H9 (cell line): ENCODE data around the gene CLEC4C. TPM values are rescaled to one million over a fixed set of nuclear protein-coding genes. Genes with fewer than 3 reads are reported as not detected.
A peak's percentile ranks its signal among the peaks of the same experiment; 100 is the strongest.

Experiments used
- DNase-seq: peaks from one replicate; pipeline ENCODE4 v3.0.0-alpha.2; 2017
- H2AFZ ChIP-seq: one replicate; pipeline ENCODE4 v1.6.1; 2013; ENCODE audit warnings: mild to moderate bottlenecking, low read length, control low read depth, moderate library complexity
- H2AK5ac ChIP-seq: 2 replicates; pipeline ENCODE4 v1.6.1; 2013; ENCODE audit warnings: low read length, control low read depth, mixed read lengths; ENCODE audit not compliant: insufficient read length
- H2BK120ac ChIP-seq: one replicate; pipeline ENCODE4 v1.6.1; 2013; ENCODE audit warnings: low read depth, mild to moderate bottlenecking, low read length, control low read depth, inconsistent platforms; ENCODE audit not compliant: poor library complexity, severe bottlenecking
- H2BK12ac ChIP-seq: 2 replicates; pipeline ENCODE4 v1.6.1; 2013; ENCODE audit warnings: low read length, control low read depth, mixed read lengths, low read depth; ENCODE audit not compliant: insufficient read length
- H2BK15ac ChIP-seq: 2 replicates; pipeline ENCODE4 v1.6.1; 2013; ENCODE audit warnings: low read depth, low read length, control low read depth
- H2BK20ac ChIP-seq: one replicate; pipeline ENCODE4 v1.6.1; 2013; ENCODE audit warnings: low read depth, mild to moderate bottlenecking, low read length, control low read depth, inconsistent platforms; ENCODE audit not compliant: poor library complexity, severe bottlenecking
- H2BK5ac ChIP-seq: 2 replicates; pipeline ENCODE4 v1.6.1; 2013; ENCODE audit warnings: low read length, control low read depth, mixed read lengths; ENCODE audit not compliant: insufficient read length
- H3K14ac ChIP-seq: 2 replicates; pipeline ENCODE4 v1.6.1; 2013; ENCODE audit warnings: low read length, control low read depth; ENCODE audit not compliant: insufficient read depth
- H3K18ac ChIP-seq: 2 replicates; pipeline ENCODE4 v1.6.1; 2013; ENCODE audit warnings: low read depth, mild to moderate bottlenecking, mixed read lengths, low read length, control low read depth; ENCODE audit not compliant: insufficient read length
- H3K23ac ChIP-seq: 2 replicates; pipeline ENCODE4 v1.6.1; 2013; ENCODE audit warnings: low read length, control low read depth, mixed read lengths, low read depth; ENCODE audit not compliant: insufficient read length
- H3K23me2 ChIP-seq: 2 replicates; pipeline ENCODE4 v1.6.1; 2013; ENCODE audit warnings: low read depth, mild to moderate bottlenecking, mixed read lengths, low read length, control low read depth; ENCODE audit not compliant: insufficient read length, poor library complexity, severe bottlenecking
- H3K27ac ChIP-seq: 2 replicates; pipeline ENCODE4 v1.5.1; 2013; ENCODE audit warnings: low read length, control low read depth, mixed read lengths, low read depth; ENCODE audit not compliant: insufficient read length
- H3K27me3 ChIP-seq: 2 replicates; pipeline ENCODE4 v1.6.1; 2013; ENCODE audit warnings: low read length, control low read depth, inconsistent platforms; ENCODE audit not compliant: insufficient read depth
- H3K4ac ChIP-seq: 2 replicates; pipeline ENCODE4 v1.6.1; 2013; ENCODE audit warnings: low read depth, mild to moderate bottlenecking, control low read depth, inconsistent platforms, low read length, moderate library complexity
- H3K4me1 ChIP-seq: 2 replicates; pipeline ENCODE4 v1.6.1; 2013; ENCODE audit warnings: low read length, control low read depth, inconsistent platforms; ENCODE audit not compliant: insufficient read depth
- H3K4me2 ChIP-seq: 2 replicates; pipeline ENCODE4 v1.6.1; 2013; ENCODE audit warnings: low read length, control low read depth, mixed read lengths; ENCODE audit not compliant: insufficient read length, insufficient read depth
- H3K56ac ChIP-seq: 2 replicates; pipeline ENCODE4 v1.6.1; 2013; ENCODE audit warnings: low read depth, mild to moderate bottlenecking, mixed read lengths, low read length, control low read depth; ENCODE audit not compliant: insufficient read length
- H3K79me1 ChIP-seq: 2 replicates; pipeline ENCODE4 v1.6.1; 2013; ENCODE audit warnings: low read depth, mild to moderate bottlenecking, moderate library complexity, low read length, control low read depth, inconsistent platforms; ENCODE audit not compliant: insufficient read depth, poor library complexity, severe bottlenecking
- H3K79me2 ChIP-seq: 2 replicates; pipeline ENCODE4 v1.6.1; 2013; ENCODE audit warnings: low read length, control low read depth, inconsistent platforms; ENCODE audit not compliant: insufficient read depth
- H3K9ac ChIP-seq: 2 replicates; pipeline ENCODE4 v1.6.1; 2013; ENCODE audit warnings: low read length, control low read depth, mixed read lengths; ENCODE audit not compliant: insufficient read length; ENCODE audit errors: extremely low read depth
- H3K9me3 ChIP-seq: one replicate; pipeline ENCODE4 v1.6.1; 2013; ENCODE audit warnings: low read depth, low read length, inconsistent platforms; ENCODE audit not compliant: control insufficient read depth
- H3T11ph ChIP-seq: one replicate; pipeline ENCODE4 v1.6.1; 2013; ENCODE audit warnings: mild to moderate bottlenecking, low read length, control low read depth, inconsistent platforms
- H4K20me1 ChIP-seq: one replicate; pipeline ENCODE4 v1.6.1; 2013; ENCODE audit not compliant: control insufficient read depth, insufficient read length, insufficient read depth
- H4K5ac ChIP-seq: 2 replicates; pipeline ENCODE4 v1.6.1; 2013; ENCODE audit warnings: low read depth, mild to moderate bottlenecking, mixed read lengths, low read length, control low read depth; ENCODE audit not compliant: insufficient read length
- H4K8ac ChIP-seq: replicated peaks from 2 replicates; pipeline ENCODE4 v1.6.1; 2013; ENCODE audit warnings: low read length, control low read depth, mixed read lengths, low read depth; ENCODE audit not compliant: insufficient read length
- H4K91ac ChIP-seq: 2 replicates; pipeline ENCODE4 v1.6.1; 2013; ENCODE audit warnings: low read depth, mild to moderate bottlenecking, moderate library complexity, mixed read lengths, low read length, control low read depth; ENCODE audit not compliant: insufficient read length
- H3K27ac Mint-ChIP-seq, 3 experiments: 2 replicates in 2 of 3; 3 replicates in 1 of 3; pipeline ENCODE4 v1.8.0; 2020 to 2021; ENCODE audit warnings: mixed read lengths in 3 of 3, mild to moderate bottlenecking in 1 of 3, moderate library complexity in 1 of 3
- H3K27me3 Mint-ChIP-seq: 2 replicates; pipeline ENCODE4 v1.8.0; 2021; ENCODE audit warnings: low read depth, mild to moderate bottlenecking, moderate library complexity, mixed read lengths
- H3K36me3 Mint-ChIP-seq, 3 experiments: 2 replicates in 2 of 3; 3 replicates in 1 of 3; pipeline ENCODE4 v1.8.0; 2020 to 2021; ENCODE audit warnings: low read depth in 3 of 3, mixed read lengths in 3 of 3; ENCODE audit not compliant: insufficient read depth in 1 of 3
- H3K4me1 Mint-ChIP-seq, 2 experiments: 2 replicates each; pipeline ENCODE4 v1.8.0; 2020; ENCODE audit warnings: mixed read lengths in 2 of 2
- H3K4me3 Mint-ChIP-seq, 2 experiments: 2 replicates in 1 of 2; 3 replicates in 1 of 2; pipeline ENCODE4 v1.8.0; 2020 to 2021; ENCODE audit warnings: mild to moderate bottlenecking in 2 of 2, mixed read lengths in 2 of 2, moderate library complexity in 1 of 2
- H3K9me3 Mint-ChIP-seq, 2 experiments: 2 replicates in 1 of 2; 3 replicates in 1 of 2; pipeline ENCODE4 v1.8.0; 2020; ENCODE audit warnings: mild to moderate bottlenecking in 2 of 2, mixed read lengths in 2 of 2, moderate library complexity in 1 of 2
- WGBS: extraction: QIAGEN DNeasy Blood & Tissue Kit; methylation state at CpG from one replicate; pipeline ENCODE4 v1.1.7; 2013; ENCODE audit warnings: missing lambda C conversion rate, low lambda C conversion rate, mixed read lengths; ENCODE audit not compliant: insufficient read length; ENCODE audit errors: extremely low coverage; 5-methylcytosine and 5-hydroxymethylcytosine counted together
- total RNA-seq: library from RNA; stranded (reverse); gene quantifications from 2 replicates; pipeline ENCODE4 v1.2.1, GENCODE V29; 2021
- TF ChIP-seq, protein P1 (sequence below): fragments of 200-600 bp; sonication (generic); conservative IDR thresholded peaks from 3 replicates; pipeline ENCODE4 v1.8.0; 2021; ENCODE audit warnings: antibody characterized with exemption, mild to moderate bottlenecking

CLEC4C gene
- total RNA-seq, 1 experiment from 2014 or later, result 0.26 TPM

DNA sequence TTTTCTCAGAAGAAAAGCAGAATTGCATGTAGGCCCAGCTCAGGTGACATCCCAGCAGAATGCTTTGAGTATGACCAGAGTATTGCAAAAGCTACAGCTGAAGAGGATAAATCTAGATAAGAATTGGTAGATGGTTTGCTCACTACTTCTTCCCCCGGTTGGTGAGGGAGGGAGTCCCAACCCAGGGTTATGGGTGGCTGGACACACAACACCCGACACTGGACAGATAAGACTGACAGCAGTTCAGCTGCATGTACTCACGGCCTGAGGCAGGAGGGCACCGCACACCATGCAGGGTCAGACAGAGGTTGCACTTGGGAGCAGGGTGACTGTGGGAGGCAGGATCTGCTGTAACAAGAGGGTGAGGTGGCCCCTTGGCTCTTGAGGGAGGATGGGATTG, 1.7 kb upstream of the CLEC4C start:
- no peak overlapping the region for H3K18ac ChIP-seq
- no peaks in the 10 kb centered on the region for H3K79me1 ChIP-seq
- no peak overlapping the region for H3K27ac ChIP-seq
- H3K4ac ChIP-seq, result no peak overlapping the region
- no peaks in the 10 kb centered on the region for H3K23me2 ChIP-seq
- H3K4me3 Mint-ChIP-seq, result no peak overlapping the region
- H3K14ac ChIP-seq, result no peak overlapping the region
- peaks cover 13 to 15% of the 10 kb centered on the region in 2 experiments; a peak in 2 of 4 replicates for H3K4me1 Mint-ChIP-seq
- H3K4me2 ChIP-seq, result no peak overlapping the region
- H4K91ac ChIP-seq, result no peak overlapping the region
- no peaks in the 10 kb centered on the region for H3K4me1 ChIP-seq
- no peaks in the 10 kb centered on the region for H4K20me1 ChIP-seq
- TF ChIP-seq, protein P1, sequence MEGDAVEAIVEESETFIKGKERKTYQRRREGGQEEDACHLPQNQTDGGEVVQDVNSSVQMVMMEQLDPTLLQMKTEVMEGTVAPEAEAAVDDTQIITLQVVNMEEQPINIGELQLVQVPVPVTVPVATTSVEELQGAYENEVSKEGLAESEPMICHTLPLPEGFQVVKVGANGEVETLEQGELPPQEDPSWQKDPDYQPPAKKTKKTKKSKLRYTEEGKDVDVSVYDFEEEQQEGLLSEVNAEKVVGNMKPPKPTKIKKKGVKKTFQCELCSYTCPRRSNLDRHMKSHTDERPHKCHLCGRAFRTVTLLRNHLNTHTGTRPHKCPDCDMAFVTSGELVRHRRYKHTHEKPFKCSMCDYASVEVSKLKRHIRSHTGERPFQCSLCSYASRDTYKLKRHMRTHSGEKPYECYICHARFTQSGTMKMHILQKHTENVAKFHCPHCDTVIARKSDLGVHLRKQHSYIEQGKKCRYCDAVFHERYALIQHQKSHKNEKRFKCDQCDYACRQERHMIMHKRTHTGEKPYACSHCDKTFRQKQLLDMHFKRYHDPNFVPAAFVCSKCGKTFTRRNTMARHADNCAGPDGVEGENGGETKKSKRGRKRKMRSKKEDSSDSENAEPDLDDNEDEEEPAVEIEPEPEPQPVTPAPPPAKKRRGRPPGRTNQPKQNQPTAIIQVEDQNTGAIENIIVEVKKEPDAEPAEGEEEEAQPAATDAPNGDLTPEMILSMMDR, result no peak
- no peak overlapping the region for H2BK15ac ChIP-seq
- no peak overlapping the region for H2BK5ac ChIP-seq
- WGBS, result no CpG with 5 or more reads among the region's 4 CpGs
- no peaks in the 10 kb centered on the region for H3K9me3 ChIP-seq
- peaks cover 0 to 12% (median 6%) of the 10 kb centered on the region in 3 experiments; a peak in 5 of 7 replicates for H3K36me3 Mint-ChIP-seq
- DNase-seq, result no peak
- H2AFZ ChIP-seq, result no peak overlapping the region
- H3K27me3 ChIP-seq, result no peaks in the 10 kb centered on the region
- no peak overlapping the region for H2AK5ac ChIP-seq
- no peaks in the 10 kb centered on the region for H3K27me3 Mint-ChIP-seq
- peak overlapping the region; percentile 13 to 84 (median 62); a peak in 3 of 7 replicates for H3K27ac Mint-ChIP-seq
- no peak overlapping the region for H3T11ph ChIP-seq
- H2BK120ac ChIP-seq, result no peak overlapping the region
- H3K9me3 Mint-ChIP-seq, result peaks cover 9 to 19% of the 10 kb centered on the region in 2 experiments; a peak in 4 of 5 replicates
- H4K8ac ChIP-seq, result no peak overlapping the region
- H4K5ac ChIP-seq, result no peak overlapping the region
- H3K79me2 ChIP-seq, result no peaks in the 10 kb centered on the region
- no peak overlapping the region for H2BK12ac ChIP-seq
- no peak overlapping the region for H3K56ac ChIP-seq
- no peak overlapping the region for H3K9ac ChIP-seq
- H3K23ac ChIP-seq, result no peak overlapping the region
- no peak overlapping the region for H2BK20ac ChIP-seq
